CD4-positive, alpha-beta T cell treated with Interleukin-15 for 1 hour (primary cell): ENCODE measurements around the gene PARD6A.

Experiments
- DNase-seq: peaks from one replicate; pipeline ENCODE4 v3.0.0-alpha.2; 2020

The PARD6A gene

GRCh38 chr16:67660564-67661028, at the start of gene PARD6A:
Gene PARD6A (plus strand): TSS chr16:67660960. CDS start chr16:67661039, 79 bp downstream.
- DNase-seq = peak; percentile 99

- no peak for DNase-seq
These were observed 47.0 kb upstream of the PARD6A start for GRCh38 chr16:67613808-67614207.

DNA sequence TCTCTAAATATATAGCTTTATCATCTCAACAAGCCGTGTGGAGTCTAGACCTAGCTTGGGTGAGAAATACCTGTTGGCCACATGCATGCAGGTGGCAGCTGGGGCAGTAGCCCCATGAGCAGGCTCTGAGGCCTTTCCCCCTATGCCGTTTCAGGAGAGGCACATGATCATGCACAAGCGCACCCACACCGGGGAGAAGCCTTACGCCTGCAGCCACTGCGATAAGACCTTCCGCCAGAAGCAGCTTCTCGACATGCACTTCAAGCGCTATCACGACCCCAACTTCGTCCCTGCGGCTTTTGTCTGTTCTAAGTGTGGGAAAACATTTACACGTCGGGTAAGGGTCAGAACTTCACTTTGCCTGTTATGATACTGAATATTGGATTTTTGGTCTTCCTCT, 32.5 kb upstream of the PARD6A start:
- DNase-seq = no peak

GRCh38 chr16:67632415-67633172, 28.2 kb upstream of the PARD6A start:
- no peak for DNase-seq

GRCh38 chr16:67636713-67637112, 24.0 kb upstream of the PARD6A start:
- no peak for DNase-seq

DNA sequence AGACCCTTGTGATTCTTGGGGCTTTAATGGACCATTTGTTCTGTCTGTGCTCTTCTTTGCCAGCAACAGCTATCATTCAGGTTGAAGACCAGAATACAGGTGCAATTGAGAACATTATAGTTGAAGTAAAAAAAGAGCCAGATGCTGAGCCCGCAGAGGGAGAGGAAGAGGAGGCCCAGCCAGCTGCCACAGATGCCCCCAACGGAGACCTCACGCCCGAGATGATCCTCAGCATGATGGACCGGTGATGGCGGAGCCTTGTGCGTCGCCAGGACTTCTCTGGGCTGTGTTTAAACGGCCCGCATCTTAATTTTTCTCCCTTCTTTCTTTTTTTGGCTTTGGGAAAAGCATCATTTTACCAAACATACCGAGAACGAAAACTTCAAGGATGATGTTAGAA, 23.1 kb upstream of the PARD6A start:
- DNase-seq = no peak

- no peak for DNase-seq
These were observed 18.7 kb upstream of the PARD6A start for GRCh38 chr16:67641779-67642708.

DNA sequence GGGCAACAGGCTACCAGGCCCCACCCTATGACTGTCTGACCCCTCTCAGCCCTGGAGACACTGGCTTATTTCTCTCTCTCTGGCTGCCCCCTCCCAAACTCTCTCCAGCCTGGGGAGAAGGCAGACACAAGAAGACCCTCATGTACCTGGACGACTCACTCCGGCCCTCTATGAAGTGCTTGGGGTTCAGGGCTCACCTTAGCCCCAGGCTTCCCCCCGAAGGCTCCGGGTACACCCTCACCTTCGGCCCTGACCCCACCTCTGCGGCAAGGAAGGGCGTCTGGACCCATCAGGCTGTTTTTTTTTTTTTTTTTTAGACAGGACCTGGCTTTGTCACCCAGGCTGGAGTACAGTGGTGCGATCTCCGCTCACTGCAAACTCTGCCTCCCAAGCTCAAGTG, 16.7 kb upstream of the PARD6A start:
- no peak for DNase-seq

DNA sequence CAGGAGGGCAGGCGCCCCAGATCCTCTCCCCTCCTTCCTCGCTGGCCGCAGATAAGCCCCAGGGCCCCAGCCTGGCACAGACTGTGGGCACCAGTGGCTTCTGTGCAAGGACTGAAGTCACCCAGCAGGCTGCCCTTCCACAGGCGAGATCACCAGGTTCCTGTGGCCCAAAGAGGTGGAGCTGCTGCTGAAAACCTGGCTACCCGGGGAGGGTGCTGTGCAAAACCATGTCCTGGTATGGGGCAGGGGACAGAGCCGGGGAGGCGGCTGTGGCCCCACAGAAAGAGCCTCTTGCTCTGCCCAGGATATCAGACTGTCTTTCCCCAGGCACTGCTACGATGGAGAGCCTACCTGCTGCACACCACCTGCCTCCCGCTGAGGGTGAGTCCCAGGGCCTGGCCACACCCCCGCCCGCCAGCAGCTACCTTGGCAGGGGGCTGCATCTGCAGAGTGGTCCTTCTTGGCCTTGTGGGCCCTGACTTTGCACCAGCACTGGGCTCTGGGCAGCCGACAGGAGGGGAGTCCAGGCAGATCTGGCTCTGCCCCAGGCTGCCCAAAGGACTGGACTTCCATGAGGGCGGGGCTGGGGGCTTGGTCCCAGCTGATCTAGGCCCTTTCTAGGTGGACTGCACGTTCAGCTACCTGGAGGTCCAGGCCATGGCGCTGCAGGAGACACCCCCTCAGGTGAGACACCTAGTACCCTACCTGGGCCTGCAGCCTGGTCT, 15.2 kb upstream of the PARD6A start:
- no peak for DNase-seq

- DNase-seq = no peak
These were observed 13.6 kb upstream of the PARD6A start for GRCh38 chr16:67647111-67647651.

- DNase-seq = no peak
These were observed 13.1 kb upstream of the PARD6A start for GRCh38 chr16:67647681-67648080.

DNA sequence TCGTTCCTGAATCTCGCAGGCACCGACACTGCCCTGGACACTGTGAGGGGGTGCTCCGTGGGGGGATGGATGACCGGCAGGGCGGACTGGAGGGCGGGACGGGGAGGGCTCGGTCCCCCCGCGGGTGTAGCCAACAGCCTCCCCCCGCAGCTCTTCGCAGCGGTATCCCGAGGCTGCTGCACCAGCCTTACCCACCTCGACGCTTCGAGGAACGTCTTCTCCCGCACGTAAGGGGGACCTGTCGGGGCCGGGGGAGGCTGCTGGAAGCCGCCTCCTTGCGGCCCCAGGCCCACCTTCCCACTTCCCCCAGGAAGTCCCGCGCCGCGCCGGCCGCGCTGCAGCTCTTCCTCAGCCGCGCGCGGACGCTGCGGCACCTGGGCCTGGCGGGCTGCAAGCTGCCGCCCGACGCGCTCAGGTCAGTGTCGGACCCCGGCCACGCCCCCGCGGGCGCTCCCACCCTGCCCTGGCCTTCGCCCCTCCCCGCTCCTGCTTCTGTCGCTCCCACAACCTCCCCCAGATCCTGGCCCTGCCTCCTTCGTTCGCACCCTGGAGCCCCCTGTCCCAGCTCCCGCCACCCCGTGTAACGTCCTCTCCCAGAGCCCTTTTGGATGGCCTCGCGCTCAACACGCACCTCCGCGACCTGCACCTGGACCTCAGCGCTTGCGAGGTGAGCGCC, 12.5 kb upstream of the PARD6A start:
- DNase-seq = no peak

DNA sequence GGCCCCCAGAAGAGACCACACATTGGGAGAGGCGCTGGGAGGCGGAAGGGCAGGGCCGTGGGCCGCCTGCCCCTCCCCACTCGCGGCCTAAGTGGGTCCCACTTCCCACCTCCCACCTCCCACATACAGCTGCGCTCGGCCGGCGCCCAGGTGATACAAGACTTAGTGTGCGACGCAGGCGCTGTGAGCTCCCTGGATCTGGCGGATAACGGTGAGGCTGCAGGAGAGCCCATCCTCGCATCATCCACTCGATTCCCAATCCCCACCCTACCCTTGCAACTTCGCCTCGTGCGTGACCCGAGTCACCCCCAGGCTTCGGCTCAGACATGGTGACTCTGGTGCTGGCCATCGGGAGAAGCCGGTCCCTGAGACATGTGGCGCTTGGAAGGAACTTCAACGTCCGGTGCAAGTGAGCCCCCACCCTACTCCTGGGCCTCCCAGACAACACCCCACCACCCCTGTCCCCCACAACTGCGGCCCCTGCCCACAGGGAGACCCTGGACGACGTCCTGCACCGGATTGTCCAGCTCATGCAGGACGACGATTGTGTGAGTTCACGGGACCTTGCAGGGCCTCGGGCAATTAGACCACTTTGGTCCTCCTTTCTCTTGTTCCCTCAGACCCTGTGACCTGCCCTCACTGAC, 11.9 kb upstream of the PARD6A start:
- DNase-seq = no peak

DNA sequence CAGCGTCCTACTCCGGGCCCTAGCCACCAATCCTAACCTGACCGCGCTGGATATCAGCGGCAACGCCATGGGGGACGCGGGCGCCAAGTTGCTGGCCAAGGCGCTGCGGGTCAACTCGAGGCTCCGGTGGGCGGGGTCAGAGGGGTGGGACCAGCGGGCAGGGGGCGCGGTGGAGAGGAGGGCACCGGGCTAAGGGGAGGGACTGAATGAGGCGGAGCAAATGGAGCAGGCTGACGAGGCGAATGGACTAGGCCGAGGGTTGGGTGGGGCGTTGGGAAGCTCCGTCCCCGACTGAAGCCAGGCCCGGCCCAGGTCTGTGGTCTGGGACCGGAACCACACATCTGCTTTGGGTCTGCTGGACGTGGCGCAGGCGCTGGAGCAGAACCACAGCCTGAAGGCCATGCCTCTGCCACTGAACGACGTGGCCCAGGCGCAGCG, 11.2 kb upstream of the PARD6A start:
- DNase-seq = no peak

DNA sequence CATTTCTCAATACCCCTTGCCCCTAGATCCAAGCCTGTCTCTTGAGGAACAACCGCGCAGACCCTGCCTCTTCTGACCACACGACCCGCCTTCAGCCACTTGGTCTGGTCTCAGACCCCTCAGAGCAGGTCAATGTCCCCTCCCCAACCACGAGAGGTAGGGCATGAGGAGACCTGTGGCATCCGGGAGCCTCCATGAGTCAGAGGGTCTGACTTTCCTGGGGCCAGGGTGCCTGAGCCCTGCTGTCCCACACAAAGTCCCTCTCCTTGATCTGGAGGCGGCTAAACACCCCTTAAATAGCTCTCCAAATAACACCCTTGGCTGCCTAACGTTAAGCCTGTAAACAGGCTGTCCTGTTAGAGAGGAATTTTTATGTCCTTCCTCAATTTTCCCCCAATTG, 10.7 kb upstream of the PARD6A start:
- DNase-seq = no peak

- no peak for DNase-seq
These were observed 9.7 kb upstream of the PARD6A start for GRCh38 chr16:67651039-67651438.

- no peak for DNase-seq
These were observed 8.9 kb upstream of the PARD6A start for GRCh38 chr16:67651847-67652246.

DNA sequence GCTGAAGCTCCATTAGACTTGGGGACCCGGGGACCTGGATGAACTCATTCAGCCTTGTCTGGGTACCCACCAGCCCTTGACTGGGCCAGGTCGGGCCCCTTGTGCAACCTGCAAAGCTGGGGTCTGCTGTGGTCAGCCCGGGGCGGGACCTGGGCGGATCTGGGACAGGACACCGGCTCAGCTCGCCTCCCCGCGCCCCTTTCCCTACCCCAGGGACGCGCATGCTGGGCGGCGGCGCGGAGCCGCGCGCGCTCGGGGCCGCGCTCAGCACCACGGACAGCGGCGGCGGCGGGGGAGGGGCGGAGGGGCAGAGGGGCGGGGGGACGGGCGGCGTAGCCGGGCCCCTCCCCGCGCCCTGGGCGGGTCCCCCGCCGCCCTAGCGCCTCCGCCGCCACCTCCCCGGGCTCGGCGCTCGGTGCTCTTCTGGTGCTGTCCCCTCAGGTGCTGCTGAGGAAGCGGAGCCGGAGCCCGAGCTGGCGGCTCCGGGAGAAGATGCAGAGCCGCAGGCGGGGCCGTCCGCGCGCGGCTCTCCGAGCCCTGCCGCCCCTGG, 8.1 kb upstream of the PARD6A start:
- DNase-seq = no peak

DNA sequence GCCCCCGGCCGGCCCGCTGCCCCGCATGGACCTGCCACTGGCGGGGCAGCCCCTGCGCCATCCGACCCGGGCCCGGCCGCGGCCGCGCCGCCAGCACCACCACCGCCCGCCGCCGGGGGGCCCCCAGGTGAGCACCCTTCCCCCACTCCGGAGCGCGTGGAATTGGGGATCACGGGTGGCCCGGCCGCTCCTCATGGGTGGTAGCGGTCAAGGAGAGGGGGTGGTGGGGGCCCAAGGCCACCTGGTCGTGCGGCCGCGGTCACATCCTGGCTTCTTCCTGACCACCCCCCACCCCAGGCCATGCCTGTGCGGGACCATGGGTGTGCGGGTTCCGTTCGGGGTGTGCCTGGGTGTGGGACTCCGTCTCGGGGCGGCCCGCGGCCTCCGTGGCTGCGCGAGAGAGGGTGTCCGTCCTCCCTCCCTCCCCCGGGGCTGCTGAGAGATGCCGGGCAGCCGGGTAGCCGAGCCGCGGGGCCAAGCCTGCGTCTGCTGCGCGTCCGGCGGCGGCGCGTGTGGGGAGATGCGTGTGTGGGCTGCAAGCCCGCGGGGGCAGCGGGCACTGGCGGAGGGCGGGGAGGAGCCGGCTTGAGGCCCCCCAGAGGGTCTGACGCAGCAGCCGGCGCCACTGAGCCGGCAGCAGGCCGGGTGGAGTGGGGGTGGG, 7.5 kb upstream of the PARD6A start:
- no peak for DNase-seq

- DNase-seq = no peak
These were observed 6.9 kb upstream of the PARD6A start for GRCh38 chr16:67653789-67654402.
